Erythroblast (primary cell): ENCODE data around the gene ZNF574.

ENCODE experiments used
- DNase-seq, 2 experiments: peaks; one replicate each; lab custom pipeline; 2025; lab: John Stamatoyannopoulos, UW
- GATA1 ChIP-seq: IDR thresholded peaks from 2 replicates; pipeline ENCODE4 v1.6.1; 2011; ENCODE audit warnings: low read depth, mild to moderate bottlenecking, control low read depth, low read length, moderate library complexity
- POLR2A ChIP-seq: IDR thresholded peaks from 2 replicates; pipeline ENCODE4 v1.6.1; 2011; ENCODE audit warnings: mild to moderate bottlenecking, low read length

ZNF574 gene

GRCh38 chr19:42111811-42112210 lies 35.8 kb downstream of the ZNF574 start:
- DNase-seq, result no peak
- no peak for TF ChIP-seq POLR2A
- TF ChIP-seq GATA1, result no peak

DNA sequence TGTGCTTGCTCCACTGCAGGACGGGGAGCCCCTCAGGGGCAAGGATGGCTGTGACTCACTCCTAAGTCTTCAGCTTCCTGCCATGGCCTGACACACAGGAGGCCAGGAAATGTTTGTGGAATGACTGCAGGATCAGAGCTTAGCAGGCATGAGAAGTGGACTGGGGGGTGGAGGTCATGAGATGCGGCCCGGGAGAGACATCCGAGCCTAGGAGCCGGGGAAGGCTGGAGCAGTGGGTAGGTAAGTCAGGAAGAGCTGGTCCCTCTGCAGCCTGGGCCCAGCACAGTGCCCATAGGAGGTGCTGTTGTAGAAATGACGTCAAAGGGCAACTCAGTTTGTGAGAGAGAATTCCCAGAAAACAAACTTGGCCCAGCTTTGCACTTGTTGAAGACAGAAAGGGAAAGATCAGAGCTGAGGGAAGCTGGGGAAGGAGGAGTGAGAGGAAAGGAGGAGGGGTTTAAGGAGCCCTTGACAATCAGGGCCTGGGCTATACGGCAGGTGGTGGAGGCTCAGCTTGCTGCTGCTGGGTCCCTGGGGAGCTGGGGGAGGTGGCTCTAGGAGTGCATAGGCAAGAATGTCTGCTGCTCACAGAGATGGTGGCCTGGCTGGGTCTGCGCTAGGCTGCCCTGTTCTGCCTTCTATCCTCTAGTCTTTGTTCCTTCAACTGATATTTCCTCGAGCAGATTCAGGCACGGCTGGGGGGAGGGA lies 37.8 kb downstream of the ZNF574 start:
- no peak for DNase-seq
- no peak for TF ChIP-seq POLR2A
- no peak for TF ChIP-seq GATA1

DNA sequence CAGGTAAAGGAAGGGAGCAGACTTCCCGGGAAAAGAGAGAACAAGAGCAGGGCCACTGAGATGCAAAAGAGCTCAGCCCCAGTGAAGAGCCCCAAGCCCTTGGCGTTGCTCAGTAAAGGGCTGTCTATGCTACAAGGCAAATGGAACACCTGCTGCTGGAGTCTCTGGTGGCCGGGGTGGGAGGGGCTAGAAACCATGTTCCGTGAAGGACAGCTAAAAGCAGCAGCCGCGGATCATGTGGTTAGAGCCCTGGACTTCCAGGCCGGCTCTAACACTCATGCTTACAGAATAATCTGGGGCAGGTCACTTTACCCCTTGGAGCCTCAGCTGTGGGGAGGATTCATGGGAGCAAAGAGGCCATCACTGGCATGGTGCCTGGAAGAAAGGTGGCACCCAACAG lies 38.4 kb downstream of the ZNF574 start:
- DNase-seq, result no peak
- no peak for TF ChIP-seq POLR2A
- no peak for TF ChIP-seq GATA1

- TF ChIP-seq GATA1, result no peak
- TF ChIP-seq POLR2A, result no peak
- no peak for DNase-seq
Observed at GRCh38 chr19:42115219-42115618, 39.3 kb downstream of the ZNF574 start.

GRCh38 chr19:42115705-42116104 lies 39.7 kb downstream of the ZNF574 start:
- no peak for DNase-seq
- TF ChIP-seq POLR2A, result no peak
- no peak for TF ChIP-seq GATA1

GRCh38 chr19:42116308-42117075 lies 40.5 kb downstream of the ZNF574 start:
- no peak for TF ChIP-seq GATA1
- no peak for TF ChIP-seq POLR2A
- no peak for DNase-seq

- TF ChIP-seq POLR2A (no peak), GATA1 (no peak)
- DNase-seq, result no peak
Observed at GRCh38 chr19:42117076-42117475, 41.1 kb downstream of the ZNF574 start.

DNA sequence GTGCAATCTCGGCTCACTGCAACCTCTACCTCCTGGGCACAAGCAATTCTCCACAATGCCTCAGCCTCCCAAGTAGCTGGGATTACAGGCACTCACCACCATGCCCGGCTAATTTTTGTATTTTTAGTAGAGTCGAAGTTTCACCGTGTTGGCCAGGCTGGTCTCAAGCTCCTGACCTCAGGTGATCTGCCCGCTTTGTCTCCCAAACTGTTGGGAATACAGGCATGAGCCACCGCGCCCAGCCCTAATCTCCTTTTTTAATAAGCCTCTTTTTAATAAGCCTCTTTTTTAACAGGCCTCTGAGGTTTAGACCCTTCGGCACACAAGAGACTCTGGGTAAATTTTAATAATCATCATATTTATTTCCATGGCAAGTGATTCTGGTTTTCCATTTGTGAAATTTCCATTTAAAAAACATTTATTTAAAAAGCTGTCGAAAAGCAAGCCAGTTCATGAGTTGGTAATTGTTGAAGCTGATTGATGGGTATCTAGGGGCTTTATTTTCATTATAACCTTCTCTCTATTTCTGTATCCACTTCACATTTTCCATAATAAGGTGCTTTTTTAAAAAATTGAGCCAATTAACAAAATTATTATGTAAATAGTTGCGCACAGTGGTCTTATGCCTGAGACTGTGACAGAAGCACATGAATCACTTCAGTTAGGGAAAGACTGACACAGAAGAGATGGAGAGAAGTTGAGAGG lies 44.5 kb downstream of the ZNF574 start:
- no peak for DNase-seq
- TF ChIP-seq GATA1, result no peak
- no peak for TF ChIP-seq POLR2A

- no peak for DNase-seq
- TF ChIP-seq POLR2A, result no peak
- no peak for TF ChIP-seq GATA1
Observed at GRCh38 chr19:42121036-42121621, 45.2 kb downstream of the ZNF574 start.

GRCh38 chr19:42121656-42122069 lies 45.7 kb downstream of the ZNF574 start:
- no peak for TF ChIP-seq POLR2A
- TF ChIP-seq GATA1, result no peak
- DNase-seq, result no peak

GRCh38 chr19:42122691-42123607 lies 47.0 kb downstream of the ZNF574 start:
- DNase-seq, result no peak
- no peak for TF ChIP-seq POLR2A
- TF ChIP-seq GATA1, result no peak

- TF ChIP-seq POLR2A, result no peak
- TF ChIP-seq GATA1, result no peak
- no peak for DNase-seq
Observed at GRCh38 chr19:42123765-42124164, 47.8 kb downstream of the ZNF574 start.

- TF ChIP-seq POLR2A, result no peak
- TF ChIP-seq GATA1, result no peak
Observed at GRCh38 chr19:42124386-42124901, 48.5 kb downstream of the ZNF574 start.

More at GRCh38 chr19:42124386-42124901, 48.5 kb downstream of the ZNF574 start:
- no peak for DNase-seq
